GM20431 (cell line): ENCODE measurements around the gene MBNL2.
"Not testable (repeated sequence)": the region's sequence is repeated elsewhere in the genome, so short reads cannot be mapped to it uniquely, and the experiment has no call there.

ENCODE experiments used
- in situ Hi-C: fragments of 300-500 bp; cut with MseI, MboI; formaldehyde crosslinking; loops from one replicate; pipeline ENCODE4 v1.15.0; 2020; ENCODE audit warnings: low sequenced_read_pairs; ENCODE audit not compliant: unreplicated experiment

MBNL2 gene

DNA sequence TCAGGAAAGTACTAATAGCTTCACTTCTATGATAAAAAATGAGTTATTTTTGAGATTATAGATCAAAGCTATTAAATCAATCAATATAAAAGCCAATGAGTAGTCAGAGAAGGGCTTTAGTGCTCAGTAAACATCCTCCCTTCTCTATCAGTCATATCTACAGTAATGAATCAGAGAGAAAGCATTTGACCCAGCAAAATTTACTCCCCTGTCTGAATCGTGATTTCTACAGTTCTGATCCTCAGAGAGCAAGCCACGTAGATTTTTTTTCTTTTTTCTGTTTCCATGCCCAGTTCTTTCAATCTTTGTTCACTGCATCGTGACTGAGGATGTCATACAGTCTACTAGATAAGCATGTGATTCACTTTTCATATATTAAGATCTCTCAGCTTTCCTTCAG is 16.2 kb upstream of the MBNL2 start:
- in situ Hi-C loops = no loop called here

DNA sequence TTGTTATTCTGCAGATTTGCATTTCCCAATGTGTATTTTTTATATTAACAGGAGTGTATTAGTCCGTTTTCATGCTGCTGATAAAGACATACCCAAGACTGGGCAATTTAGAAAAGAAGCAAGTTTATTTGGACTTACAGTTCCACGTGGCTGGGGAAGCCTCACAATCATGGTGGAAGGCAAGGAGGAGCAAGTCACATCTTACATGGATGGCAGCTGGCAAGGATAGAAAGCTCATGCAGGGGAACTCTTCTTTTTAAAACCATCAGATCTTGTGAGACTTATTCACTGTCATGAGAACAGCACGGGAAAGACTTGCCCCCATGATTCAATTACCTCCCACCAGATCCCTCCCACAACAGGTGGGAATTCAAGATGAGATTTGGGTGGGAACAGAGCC is 14.9 kb upstream of the MBNL2 start:
- in situ Hi-C loops = not testable (repeated sequence)

DNA sequence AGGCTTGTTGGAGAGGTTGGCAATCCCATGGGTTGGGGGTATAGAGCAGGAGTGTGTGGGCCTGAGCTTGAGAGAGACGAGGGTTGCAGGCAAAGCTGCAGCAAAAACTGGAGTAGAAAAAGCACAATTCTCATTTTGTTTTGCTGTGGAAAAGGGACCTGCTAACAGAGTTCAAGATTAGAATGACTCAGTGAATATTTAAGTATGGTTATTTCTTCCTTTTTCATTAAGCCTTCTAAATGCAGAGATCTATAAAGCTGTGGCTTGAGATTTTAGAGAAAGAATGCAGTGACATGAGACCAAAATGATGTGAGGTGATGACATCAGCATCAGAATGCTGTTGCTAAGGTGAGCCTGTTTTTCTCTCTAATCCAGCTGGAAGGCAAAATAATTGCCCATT is 10.8 kb upstream of the MBNL2 start:
- in situ Hi-C loops = no loop called here

DNA sequence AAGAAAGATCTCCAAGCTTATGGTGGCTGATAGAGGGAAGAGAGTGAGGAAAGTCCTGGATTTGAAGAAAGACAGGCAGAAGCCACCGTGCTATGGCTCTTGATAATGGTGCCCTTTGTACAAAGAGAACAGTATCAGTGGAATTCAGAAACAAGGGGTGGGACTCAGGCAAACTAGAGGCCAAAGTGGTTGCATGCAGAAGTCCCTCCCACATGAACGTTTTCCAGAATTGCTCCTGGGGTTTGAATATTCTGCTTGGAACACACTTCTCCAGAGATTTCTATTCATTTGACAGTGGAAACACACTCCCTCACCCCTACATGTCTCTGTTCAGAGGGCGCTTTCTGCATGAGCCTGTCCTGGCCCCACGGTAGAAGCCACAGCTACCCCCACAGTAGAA is 10.1 kb upstream of the MBNL2 start:
- in situ Hi-C loops = no loop called here

DNA sequence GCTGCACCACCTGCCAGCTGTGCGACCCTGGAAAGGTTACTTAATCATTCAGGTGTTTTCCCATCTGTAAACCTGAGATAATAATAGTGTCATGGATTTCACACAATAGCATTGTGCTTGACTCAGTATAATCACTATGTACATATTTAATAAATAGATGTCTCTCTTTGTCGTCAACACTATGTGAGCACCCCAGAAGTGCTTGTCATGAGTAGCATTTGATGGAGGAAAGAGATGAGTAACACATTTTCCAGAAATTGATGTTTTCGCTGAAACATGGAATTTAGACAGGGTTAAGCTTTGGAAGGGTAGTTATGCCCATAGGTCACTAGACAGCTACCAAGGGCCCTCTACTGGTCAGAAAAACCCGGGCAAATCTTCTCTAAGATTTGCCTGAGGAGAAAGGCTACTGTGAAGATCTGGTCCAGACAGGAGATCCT is 9.5 kb upstream of the MBNL2 start:
- in situ Hi-C loops = no loop called here

DNA sequence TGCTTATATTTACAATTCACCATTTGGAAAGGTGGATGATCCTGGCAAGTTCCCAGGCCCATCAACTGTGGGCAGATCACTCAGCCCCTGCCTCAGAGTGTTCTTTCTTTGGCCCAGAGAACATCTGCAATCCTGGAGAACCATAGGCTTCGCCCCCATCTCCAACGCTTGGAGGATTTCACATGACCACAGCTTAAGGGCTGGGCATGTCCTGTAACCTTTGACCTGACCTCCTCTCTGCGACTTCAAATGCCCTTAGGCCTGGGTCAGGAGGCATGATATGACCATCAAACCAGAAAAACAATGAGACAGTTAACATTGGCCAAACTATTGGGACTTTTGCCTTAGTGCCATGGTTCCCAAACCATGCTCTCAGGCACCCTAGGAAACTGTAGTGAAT is 7.2 kb upstream of the MBNL2 start:
- in situ Hi-C loops = no loop called here

DNA sequence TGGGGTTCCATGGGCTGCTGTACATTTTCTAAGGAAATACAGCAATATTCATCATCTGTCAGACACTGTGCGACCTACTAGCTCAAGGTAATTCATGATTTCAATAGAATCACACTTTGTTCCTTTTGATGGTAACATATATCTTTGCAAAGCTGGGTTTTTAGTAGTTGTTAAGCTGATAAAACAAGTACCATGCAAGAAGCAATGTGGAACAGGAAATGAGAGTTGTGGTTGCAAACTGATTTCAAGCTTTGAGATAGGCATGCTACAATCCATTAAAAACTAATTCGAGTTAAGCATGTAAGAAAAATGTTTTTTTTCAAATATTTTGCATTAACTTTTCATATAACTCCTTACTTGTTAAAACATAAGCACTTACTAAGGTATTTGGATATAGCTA is 6.8 kb upstream of the MBNL2 start:
- in situ Hi-C loops = no loop called here

DNA sequence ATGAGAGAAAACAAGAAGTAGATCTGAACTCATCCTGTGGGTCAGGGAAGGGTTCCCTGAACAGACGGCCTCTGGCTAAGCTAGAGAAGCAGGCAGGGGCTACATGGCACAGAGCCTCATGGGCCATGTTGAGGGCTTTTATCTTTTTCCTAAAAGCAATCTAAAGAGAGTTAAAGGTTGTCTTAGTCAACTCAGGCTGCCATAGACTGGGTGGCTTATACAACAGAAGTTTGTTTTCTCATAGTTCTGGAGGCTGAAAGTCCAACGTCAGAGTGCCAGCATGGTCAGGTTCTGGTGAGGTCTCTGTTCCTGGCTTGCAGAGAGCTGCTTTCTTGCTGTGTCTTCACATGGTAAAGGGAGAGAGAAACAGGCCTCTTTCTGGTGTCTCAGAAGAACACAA is 2.9 kb upstream of the MBNL2 start:
- in situ Hi-C loops = no loop called here

DNA sequence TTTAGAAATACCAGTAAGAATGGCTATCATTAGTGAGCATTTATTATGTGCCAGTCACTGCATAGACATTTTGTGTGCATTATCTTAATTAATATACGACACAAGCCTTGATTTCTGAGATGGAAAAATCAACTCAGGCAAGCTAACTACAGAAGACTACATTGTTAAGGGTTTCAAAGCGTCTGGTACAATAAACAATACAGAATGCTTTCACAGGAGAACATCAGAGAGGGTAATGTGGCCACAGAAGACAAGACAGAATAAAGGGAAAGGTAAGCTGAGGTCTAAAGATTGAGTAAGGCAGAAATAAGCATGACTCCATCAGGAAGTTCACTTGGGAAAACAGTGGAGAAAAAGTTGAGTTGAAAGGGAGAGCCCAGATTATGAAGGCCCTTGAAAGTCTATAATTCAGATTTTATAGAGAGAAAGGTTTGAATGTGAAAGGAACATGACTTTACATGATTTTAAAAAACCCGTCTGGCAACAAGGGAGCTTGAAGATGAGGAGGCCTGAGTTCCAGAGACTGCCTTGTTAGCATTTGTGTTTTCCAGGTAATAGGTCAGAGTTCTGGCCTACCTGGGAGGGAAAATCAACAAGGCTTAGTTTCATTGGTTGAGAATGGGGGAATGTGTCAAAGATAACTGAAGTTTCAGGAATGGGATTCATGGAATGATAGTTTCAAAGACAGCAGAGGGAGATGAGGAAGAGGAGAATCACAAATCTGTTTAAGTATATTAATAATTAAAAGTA is 1.8 kb upstream of the MBNL2 start:
- in situ Hi-C loops = no loop called here

DNA sequence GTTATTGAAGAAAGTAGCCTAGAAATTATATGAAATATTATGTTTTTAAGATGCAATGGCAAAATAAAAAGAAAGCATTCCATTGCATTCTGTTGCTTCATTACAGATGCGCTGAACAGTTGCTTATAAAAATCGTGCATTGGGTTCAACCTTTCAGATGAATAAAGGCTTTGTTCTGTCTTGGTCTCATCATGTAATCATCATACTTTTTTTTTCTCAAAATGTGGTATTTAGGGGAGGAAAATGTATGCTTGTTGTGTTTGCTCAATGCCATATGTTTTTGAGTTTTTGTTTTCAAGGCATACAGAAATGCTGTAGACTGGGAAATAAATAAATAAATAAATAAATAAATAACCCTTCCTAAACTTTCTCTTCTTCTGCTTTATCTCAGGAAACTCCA is 1.1 kb upstream of the MBNL2 start:
- in situ Hi-C loops = no loop called here

DNA sequence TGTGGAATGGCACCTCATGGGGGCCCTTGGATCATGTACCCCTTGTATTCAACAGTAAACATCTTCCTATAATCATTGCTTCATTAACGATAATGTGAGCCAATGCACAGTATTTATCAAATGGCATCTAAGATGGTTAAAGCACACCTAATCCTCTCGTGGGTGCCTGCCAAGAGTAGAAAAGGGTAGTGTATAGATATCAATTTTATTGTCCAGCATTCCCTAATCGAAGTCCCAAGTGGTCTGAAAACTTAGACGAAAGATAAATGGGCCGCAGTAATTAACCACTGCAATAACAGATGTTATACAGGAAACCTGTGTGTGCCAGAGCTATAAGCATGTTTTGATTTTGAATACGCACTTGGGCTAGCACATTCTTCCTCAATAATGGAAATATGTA is 667 bp upstream of the MBNL2 start:
- in situ Hi-C loops = no loop called here

DNA sequence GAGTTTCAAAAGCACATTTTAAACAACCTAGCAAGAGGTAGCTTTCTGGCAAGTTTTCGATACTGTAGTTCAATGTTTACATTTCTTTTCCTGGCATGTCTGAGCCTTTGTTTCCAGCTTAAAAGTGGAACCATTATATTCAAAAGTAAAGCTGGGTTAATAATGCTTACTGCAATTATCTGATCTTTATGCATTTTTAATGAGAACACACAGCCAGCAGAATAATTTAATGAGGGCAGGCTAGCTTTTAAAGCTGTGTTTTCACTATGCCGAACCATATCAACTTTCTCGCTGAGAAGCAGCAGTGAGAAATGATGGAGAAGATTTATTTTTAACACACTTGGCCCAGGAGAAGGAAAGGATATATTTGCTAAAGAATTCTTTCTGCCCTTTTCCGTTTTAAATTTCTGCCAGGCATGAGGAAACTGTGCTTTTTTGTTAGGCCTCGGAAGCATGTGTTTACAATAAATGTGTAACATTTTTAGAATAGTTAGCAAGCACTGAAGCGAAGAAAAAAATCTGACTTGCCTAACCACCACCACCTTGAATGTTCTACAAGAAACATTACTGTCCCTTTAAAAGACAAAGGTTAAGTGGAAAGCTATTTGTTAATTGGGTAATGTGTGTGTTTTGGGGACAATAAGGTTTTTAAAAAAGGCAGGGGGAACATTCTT is 1.0 kb downstream of the MBNL2 start:
- in situ Hi-C loops = no loop called here

DNA sequence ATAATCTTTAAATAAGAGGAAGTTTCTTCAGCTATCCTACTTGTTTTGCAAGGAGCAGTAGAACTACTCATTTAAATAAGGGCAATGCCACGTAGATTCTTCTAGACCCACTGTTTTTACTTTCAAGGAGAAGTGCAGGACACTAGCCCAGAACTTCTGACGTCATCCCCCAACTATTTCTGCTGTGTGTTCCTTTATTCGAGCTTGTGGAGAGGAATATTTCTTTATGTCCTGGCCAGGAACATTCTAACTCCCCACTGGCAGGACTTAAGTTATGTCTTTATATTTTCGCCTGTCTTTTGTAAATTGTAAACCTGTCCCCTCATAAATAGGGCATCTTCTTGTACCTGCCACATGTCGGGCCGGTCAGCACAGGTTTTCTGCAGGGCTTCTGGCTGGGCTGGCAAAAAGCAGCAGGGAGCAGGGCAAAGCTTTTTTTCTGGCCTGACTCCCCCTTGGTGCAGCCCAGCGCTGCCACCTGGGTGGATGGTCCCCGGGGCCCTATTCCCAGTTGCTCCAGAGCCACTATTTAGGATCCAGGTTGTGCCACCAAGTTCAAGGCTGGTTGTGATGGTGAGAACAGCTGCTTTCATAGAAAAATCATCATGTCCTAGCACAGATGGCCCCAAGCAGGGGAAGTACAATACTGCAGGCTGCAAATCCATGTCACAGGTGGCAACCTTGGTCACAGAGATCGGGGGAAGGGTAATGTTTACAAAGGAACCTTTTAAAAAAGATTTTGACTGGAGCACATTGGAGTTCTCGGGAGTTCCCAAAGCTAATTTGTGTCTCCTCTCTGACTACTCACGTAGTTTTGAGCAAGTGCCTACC is 1.8 kb downstream of the MBNL2 start:
- in situ Hi-C loops = no loop called here

DNA sequence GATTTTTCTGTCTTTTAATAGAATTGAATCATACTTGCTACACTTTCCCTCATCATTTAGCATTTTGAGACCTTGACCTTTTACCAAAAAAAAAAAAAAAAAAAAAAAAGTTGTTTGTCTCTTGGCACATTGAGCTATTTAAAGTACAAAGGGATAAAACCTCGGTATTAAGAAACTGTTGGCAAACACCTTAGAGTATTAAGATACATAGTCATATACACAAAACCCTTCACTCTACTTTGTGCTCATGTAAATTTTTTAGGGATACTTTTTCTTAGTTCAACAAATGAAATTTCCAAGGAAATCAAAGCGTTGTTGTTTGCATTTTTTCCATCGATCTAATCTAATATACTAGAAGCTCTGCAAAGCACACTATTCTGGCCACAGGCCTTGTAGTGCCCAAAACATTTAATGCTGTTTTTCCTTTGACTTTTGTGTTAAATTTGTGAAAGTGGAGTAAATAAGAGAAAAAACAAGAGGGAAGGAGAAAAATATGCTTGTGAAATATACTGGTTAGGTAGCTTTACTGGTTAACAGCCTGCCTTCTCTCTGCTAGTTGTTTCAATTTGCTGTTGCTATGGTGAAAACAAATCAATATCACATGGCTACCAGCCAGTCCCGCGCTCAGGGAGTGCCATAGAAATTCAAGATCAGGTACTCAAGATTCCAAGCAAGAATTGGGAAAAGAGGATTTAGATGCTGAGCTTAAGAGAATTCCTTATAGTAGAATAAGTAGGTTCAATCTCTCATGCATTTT is 2.6 kb downstream of the MBNL2 start:
- in situ Hi-C loops = no loop called here

DNA sequence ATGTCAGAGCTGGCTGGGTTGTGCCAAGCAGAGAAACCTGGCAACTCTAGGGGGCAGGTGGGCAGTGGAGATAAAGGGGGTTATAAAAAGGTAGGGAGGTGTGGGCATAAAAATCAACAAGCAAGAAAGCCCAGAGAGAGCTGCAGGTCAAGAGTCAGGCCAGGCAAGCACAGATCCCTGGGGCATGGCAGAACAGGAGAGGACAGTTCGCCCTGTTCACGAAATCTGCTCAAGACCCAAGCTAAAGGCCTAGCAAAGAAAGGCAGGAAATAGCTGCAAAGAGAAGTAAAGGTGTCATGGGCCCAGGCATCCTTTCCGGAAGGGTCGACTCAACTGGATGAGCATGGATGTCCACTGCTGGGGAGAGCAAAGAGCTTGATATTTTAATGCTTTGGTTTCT is 3.4 kb downstream of the MBNL2 start:
- in situ Hi-C loops = no loop called here

DNA sequence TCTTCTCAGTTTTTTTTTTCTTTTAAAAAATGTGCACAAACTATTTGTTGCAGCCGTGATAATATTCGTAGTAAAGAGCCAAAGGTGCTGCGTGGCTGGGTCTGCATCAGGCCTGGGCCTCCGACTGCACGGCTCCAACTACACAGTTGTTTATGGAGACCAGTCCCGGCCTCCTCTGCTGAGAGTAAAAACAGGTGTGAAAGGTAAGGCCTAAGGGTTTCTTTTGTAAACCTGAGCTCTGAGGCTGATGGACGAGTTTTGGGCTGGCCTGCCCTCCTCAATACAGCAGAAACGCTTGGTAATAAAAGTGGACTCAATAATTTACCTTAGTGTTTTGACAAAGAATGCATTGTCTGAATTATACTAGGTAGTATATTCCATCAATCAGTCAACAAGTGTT is 3.9 kb downstream of the MBNL2 start:
- in situ Hi-C loops = no loop called here

DNA sequence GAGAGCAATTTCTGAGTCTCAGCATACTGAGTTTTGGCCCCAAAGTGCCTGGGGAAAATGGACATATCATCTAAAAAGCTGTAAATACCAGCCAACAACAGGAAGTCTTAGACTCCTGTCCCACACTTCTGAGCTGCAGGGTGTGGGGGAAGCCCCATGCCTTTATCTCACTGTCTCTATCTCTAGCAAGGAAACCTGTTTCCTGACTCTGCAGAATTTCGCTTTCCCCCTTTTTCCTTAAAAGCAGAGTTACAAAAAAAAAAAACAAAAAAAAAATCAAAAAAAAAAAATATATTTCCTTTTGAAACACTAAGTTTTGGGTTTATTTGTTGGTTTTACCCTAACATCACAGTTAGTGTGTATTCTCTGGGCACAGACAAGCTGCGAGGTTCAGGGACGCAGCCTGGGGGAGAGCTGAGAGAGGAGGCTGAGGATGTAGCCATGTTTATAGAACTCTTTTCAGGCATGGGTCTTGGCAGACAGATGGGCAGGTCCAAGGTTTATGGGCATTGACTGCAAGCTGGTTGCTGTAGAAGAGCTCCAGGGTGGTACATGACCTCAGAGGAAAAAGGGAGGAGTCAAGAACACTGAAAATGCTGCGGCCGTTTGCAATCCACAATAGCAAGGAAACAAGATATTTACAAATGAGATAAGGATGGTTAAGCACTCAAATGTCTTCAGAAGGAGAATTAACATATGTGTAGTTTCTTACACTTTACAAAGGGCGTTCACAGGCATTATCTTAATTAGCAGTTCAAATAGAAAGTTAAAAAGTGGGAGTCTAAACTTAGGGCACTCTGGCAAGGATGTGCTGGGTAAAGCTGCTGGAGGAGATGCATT is 4.9 kb downstream of the MBNL2 start:
- in situ Hi-C loops = no loop called here

DNA sequence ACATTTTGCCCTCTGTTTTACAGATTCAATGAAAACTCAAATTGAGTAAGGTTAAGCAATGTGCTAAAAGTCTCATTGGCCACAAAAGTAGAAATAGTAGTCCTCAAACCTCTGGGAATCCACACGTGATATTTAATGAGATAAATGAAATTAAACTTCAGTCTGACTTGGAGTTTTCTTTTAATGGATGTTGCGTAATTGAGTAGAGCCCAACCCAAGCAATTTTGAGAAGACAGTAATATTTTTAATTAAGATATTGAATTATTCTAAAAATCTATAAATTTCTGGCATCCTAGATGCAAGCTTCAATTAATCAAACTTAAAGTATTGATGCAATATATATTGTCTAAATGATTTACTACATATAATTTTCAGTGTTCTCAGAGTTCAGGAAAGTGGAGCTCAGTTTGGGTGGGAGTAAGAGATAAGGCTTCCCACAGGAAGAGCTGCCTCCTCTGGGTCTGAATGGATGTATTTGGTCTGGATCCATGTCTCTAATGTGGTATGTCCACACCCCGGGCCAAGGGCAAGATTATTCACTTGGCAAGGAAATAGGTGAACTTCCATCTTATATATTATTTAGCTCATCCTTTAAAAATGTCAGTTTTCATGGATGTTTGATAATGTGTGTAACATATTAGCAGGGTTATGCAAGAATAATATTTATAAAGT is 6.9 kb downstream of the MBNL2 start:
- in situ Hi-C loops = no loop called here

DNA sequence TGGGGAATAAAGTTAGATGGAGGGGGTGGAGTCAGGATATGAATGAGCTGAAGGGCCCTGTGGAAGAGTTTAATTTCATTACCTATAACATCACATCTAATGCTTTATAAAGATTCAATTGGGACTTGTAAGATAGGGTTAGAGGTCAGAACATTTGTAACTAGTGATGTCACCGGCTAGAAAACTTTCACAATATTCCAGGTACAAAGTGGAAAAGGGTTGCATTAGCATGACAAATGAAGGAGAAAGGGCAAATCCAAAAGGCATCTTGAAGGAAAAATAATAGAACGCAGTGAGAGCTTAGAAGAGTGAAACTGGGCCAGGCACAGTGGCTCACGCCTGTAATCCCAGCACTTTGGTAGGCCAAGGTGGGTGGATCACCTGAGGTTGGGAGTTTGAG is 7.6 kb downstream of the MBNL2 start:
- in situ Hi-C loops = no loop called here
